Colonic mucosa (tissue), 4 donors: ENCODE results near the gene KCNH2. TPM values are rescaled to one million over a fixed set of nuclear protein-coding genes. Genes with fewer than 3 reads are reported as not detected.

Experiments
- DNase-seq: peaks from one replicate; pipeline ENCODE4 v3.0.0-alpha.2; 2020
- H3K27ac ChIP-seq: fragments of 200-600 bp; one replicate; pipeline ENCODE4 v1.8.0; 2021
- H3K27me3 ChIP-seq: fragments of 200-600 bp; one replicate; pipeline ENCODE4 v1.8.0; 2021
- H3K36me3 ChIP-seq: fragments of 200-600 bp; one replicate; pipeline ENCODE4 v1.8.0; 2021
- H3K4me1 ChIP-seq: fragments of 200-600 bp; one replicate; pipeline ENCODE4 v1.8.0; 2021; ENCODE audit warnings: mild to moderate bottlenecking
- H3K4me3 ChIP-seq: fragments of 200-600 bp; one replicate; pipeline ENCODE4 v1.8.0; 2021
- H3K9ac ChIP-seq, 2 donors: one replicate each; pipeline ENCODE4 v1.7.0; 2013; ENCODE audit warnings: control low read depth in 2 of 2, low read depth in 2 of 2, low read length in 2 of 2
- H3K9me3 ChIP-seq: fragments of 200-600 bp; one replicate; pipeline ENCODE4 v1.8.0; 2021
- intact Hi-C: fragments of 100-400 bp; cut with DNase I; formaldehyde crosslinking; loops from one replicate; pipeline ENCODE4 v1.14.1; 2022
- total RNA-seq, 2 donors: library from RNA; stranded (reverse); fragmentation: NEBNext Ultra II Directional in 1 of 2; extraction: Animal tissue kit (Norgen Biotek cat#: 25700) in 1 of 2; gene quantifications; one replicate each; pipeline ENCODE4 v1.2.1, GENCODE V29; 2021
- TF ChIP-seq, protein P1 (sequence below): fragments of 200-600 bp; IDR thresholded peaks from one replicate; pipeline ENCODE4 v1.8.0; 2022; ENCODE audit warnings: antibody characterized with exemption, mild to moderate bottlenecking
- donor health status: healthy.
- donor health status: DM: no; HTN: no; CAD: no.
- donor health status: DM: no; HTN: no; CAD: no.

Gene KCNH2
- total RNA-seq, 2 donors from 2014 or later, result 3.3 to 8.8 TPM

- Histone ChIP-seq H3K4me3 (no peak overlapping the region), H3K36me3 (no peaks in the 10 kb centered on the region), H3K9ac (peak overlapping the region in 1 of 2 donors; percentile 43), H3K9me3 (no peaks in the 10 kb centered on the region), H3K4me1 (no peaks in the 10 kb centered on the region), H3K27ac (no peak overlapping the region), H3K27me3 (no peaks in the 10 kb centered on the region)
- intact Hi-C loops, result no loop called here
- TF ChIP-seq, protein P1, sequence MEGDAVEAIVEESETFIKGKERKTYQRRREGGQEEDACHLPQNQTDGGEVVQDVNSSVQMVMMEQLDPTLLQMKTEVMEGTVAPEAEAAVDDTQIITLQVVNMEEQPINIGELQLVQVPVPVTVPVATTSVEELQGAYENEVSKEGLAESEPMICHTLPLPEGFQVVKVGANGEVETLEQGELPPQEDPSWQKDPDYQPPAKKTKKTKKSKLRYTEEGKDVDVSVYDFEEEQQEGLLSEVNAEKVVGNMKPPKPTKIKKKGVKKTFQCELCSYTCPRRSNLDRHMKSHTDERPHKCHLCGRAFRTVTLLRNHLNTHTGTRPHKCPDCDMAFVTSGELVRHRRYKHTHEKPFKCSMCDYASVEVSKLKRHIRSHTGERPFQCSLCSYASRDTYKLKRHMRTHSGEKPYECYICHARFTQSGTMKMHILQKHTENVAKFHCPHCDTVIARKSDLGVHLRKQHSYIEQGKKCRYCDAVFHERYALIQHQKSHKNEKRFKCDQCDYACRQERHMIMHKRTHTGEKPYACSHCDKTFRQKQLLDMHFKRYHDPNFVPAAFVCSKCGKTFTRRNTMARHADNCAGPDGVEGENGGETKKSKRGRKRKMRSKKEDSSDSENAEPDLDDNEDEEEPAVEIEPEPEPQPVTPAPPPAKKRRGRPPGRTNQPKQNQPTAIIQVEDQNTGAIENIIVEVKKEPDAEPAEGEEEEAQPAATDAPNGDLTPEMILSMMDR, result no peak
- no peak for DNase-seq
Measured at GRCh38 chr7:150954201-150954985, 23.7 kb downstream of the KCNH2 start.

DNA sequence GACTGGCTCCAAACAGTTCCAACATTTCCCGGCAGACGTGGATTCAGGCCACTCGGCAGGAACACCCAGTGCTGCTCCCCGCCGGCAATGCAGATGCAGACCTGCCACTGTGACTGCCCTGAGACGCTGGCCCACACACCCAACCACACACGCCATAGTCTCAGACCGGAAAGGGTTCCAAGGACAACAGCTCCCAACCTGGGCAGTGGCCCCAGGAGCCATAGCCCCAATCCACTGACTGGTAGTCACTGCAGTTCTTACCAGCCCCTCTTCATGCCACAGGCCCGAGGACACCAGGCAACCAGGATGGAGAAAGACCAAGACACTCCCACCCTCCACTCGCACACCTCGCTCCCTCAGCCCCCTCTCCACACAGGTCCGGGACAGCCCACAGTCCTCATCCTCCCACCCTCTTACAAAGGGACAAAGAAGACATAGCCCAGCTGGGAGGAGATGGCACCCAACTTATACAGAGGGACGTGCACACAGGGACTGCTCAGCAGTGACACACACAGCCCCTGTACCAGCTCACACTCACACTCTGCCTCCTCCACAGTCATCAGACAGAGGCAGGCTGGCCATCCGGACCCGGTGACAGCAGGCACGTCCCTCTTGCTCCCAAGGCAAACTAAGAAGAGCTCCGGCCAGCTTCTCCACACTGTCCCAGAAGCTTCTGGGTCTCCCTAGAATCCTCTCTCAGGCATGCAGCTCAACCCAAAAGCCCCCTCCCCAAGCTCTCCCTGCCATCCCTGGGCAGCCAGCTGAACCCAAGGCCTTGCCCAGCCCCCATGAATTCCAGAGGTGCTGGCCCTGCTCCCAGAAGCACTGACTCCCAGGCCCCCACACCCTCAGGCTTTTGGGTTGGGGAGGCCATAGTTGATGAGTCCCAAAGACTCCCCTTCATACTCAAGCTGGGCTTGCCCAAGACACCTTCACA, 24.8 kb downstream of the KCNH2 start:
- no peaks in the 10 kb centered on the region for H3K9me3 ChIP-seq
- no peak overlapping the region for H3K9ac ChIP-seq
- no peaks in the 10 kb centered on the region for H3K27me3 ChIP-seq
- H3K4me1 ChIP-seq, result no peaks in the 10 kb centered on the region
- DNase-seq, result no peak
- TF ChIP-seq, protein P1, result no peak
- no peak overlapping the region for H3K4me3 ChIP-seq
- no peak overlapping the region for H3K27ac ChIP-seq
- H3K36me3 ChIP-seq, result no peaks in the 10 kb centered on the region
- intact Hi-C loops, result no loop called here

- TF ChIP-seq, protein P1, result no peak
- no peak overlapping the region for H3K4me3 ChIP-seq
- H3K4me1 ChIP-seq, result no peaks in the 10 kb centered on the region
- H3K36me3 ChIP-seq, result no peaks in the 10 kb centered on the region
- DNase-seq, result no peak
- intact Hi-C loops, result no loop called here
- peaks cover 6% of the 10 kb centered on the region for H3K27me3 ChIP-seq
- H3K27ac ChIP-seq, result no peak overlapping the region
- no peaks in the 10 kb centered on the region for H3K9me3 ChIP-seq
- H3K9ac ChIP-seq, result no peak overlapping the region
Measured at GRCh38 chr7:150952331-150953050, 25.6 kb downstream of the KCNH2 start.

DNA sequence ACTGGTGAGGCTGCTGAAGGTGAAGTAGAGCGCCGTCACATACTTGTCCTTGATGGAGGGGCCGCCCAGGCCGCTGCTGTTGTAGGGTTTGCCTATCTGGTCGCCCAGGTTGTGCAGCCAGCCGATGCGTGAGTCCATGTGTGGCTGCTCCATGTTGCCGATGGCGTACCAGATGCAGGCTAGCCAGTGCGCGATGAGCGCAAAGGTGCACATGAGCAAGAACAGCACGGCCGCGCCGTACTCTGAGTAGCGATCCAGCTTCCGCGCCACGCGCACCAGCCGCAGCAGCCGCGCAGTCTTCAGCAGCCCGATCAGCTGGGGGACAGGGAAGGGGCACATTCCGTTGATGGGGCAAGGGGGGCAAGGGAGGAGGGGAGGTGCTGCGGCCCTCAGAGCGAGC, 26.6 kb downstream of the KCNH2 start:
- intact Hi-C loops, result no loop called here
- Histone ChIP-seq H3K4me1 (no peaks in the 10 kb centered on the region), H3K27me3 (peaks cover 8% of the 10 kb centered on the region), H3K4me3 (no peak overlapping the region), H3K27ac (no peak overlapping the region), H3K36me3 (no peaks in the 10 kb centered on the region), H3K9me3 (no peaks in the 10 kb centered on the region), H3K9ac (no peak overlapping the region)
- TF ChIP-seq, protein P1, result no peak
- no peak for DNase-seq

DNA sequence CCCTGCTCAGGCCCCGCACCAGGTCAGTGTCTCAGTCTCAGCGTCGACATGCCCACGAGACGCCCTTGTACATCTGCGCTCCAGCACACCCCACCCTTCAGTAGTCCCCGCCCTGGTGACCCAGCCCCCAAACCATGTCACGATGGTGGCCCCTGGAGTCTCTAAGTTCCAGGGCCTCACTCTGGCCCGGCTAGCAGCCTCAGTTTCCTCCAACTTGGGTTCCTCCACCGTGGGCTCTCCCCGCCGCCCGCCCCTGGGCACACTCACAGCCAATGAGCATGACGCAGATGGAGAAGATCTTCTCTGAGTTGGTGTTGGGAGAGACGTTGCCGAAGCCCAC, 27.0 kb downstream of the KCNH2 start:
- no peak for DNase-seq
- Histone ChIP-seq H3K36me3 (no peaks in the 10 kb centered on the region), H3K27me3 (peaks cover 8% of the 10 kb centered on the region), H3K4me1 (no peaks in the 10 kb centered on the region), H3K4me3 (no peak overlapping the region), H3K9me3 (no peaks in the 10 kb centered on the region), H3K9ac (no peak overlapping the region), H3K27ac (no peak overlapping the region)
- intact Hi-C loops, result no loop called here
- TF ChIP-seq, protein P1, result no peak
